H1 (cell line): Measurements from ENCODE around the gene ITGAE. TPM values are rescaled to one million over a fixed set of nuclear protein-coding genes. Genes with fewer than 3 reads are reported as not detected.

ENCODE experiments used
- CTCF ChIA-PET: fragments of 300-600 bp; sonication (Branson Sonifier 250); formaldehyde crosslinking; loops from one replicate; lab custom pipeline; 2021; ENCODE audit not compliant: partially characterized antibody; lab: Charles Lee
- POLR2A ChIA-PET: fragments of 300-600 bp; sonication (Branson Sonifier 250); formaldehyde crosslinking; loops from one replicate; lab custom pipeline; 2021; ENCODE audit warnings: inconsistent platforms; ENCODE audit not compliant: partially characterized antibody; lab: Charles Lee
- DNase-seq, 2 experiments: peaks; one replicate each; pipeline versions ENCODE4 v3.0.0 to v3.0.0-alpha.2; 2010 to 2022; ENCODE audit warnings: low spot score in 2 of 2, low read depth in 1 of 2, mixed read lengths in 1 of 2
- FAIRE-seq: peaks from 2 replicates; lab custom pipeline; 2011; peaks lifted over from hg19 to GRCh38; lab: Jason Lieb, UNC
- H2AFZ ChIP-seq: 2 replicates; pipeline ENCODE4 v1.8.1; 2012; ENCODE audit warnings: low read length, inconsistent platforms
- H2AK5ac ChIP-seq: 2 replicates; pipeline ENCODE4 v1.6.1; 2013; ENCODE audit warnings: low read depth, low read length
- H2BK120ac ChIP-seq: replicated peaks from 2 replicates; pipeline ENCODE3; 2013; ENCODE audit warnings: low read depth, low read length, inconsistent platforms
- H2BK12ac ChIP-seq: 2 replicates; pipeline ENCODE4 v1.6.1; 2013; ENCODE audit warnings: low read depth, low read length
- H2BK15ac ChIP-seq: 2 replicates; pipeline ENCODE4 v1.6.1; 2013; ENCODE audit warnings: low read length
- H2BK20ac ChIP-seq: 2 replicates; pipeline ENCODE4 v1.6.1; 2013; ENCODE audit warnings: low read length
- H2BK5ac ChIP-seq: 2 replicates; pipeline ENCODE4 v1.6.1; 2013; ENCODE audit warnings: low read depth, low read length
- H3K14ac ChIP-seq: 2 replicates; pipeline ENCODE4 v1.6.1; 2013; ENCODE audit warnings: inconsistent platforms; ENCODE audit not compliant: insufficient read length
- H3K18ac ChIP-seq: 2 replicates; pipeline ENCODE4 v1.6.1; 2013; ENCODE audit warnings: low read length; ENCODE audit errors: extremely low read depth
- H3K23ac ChIP-seq: 2 replicates; pipeline ENCODE4 v1.6.1; 2013; ENCODE audit warnings: inconsistent platforms; ENCODE audit not compliant: insufficient read length
- H3K23me2 ChIP-seq: 2 replicates; pipeline ENCODE4 v1.6.1; 2013; ENCODE audit warnings: low read depth, low read length
- H3K27ac ChIP-seq: 2 replicates; pipeline ENCODE4 v1.6.1; 2011; ENCODE audit warnings: low read depth, low read length, inconsistent platforms
- H3K27me3 ChIP-seq, 4 experiments: replicated peaks in 1 of 4; 1 replicate in 1 of 4; 2 replicates in 3 of 4; pipeline versions ENCODE4 v1.6.1 to v1.8.1; 2011 to 2013; ENCODE audit warnings: low read length in 3 of 4, mild to moderate bottlenecking in 3 of 4, inconsistent platforms in 2 of 4, mixed read lengths in 2 of 4, moderate library complexity in 1 of 4; ENCODE audit not compliant: control insufficient read depth in 3 of 4, insufficient read depth in 3 of 4; ENCODE audit errors: extremely low read depth in 1 of 4
- H3K36me3 ChIP-seq, 4 experiments: 2 replicates each; pipeline versions ENCODE4 v1.6.1 to v1.8.1; 2011 to 2013; ENCODE audit warnings: mild to moderate bottlenecking in 4 of 4, low read length in 3 of 4, moderate library complexity in 2 of 4, control low read depth in 1 of 4, inconsistent platforms in 1 of 4; ENCODE audit not compliant: insufficient read depth in 4 of 4, control insufficient read depth in 2 of 4
- H3K4ac ChIP-seq: replicated peaks from 2 replicates; pipeline ENCODE3; 2013; ENCODE audit warnings: low read length, low read depth, mixed read lengths, inconsistent platforms; ENCODE audit not compliant: insufficient read length
- H3K4me1 ChIP-seq, 4 experiments: replicated peaks in 1 of 4; 1 replicate in 1 of 4; 2 replicates in 3 of 4; pipeline versions ENCODE4 v1.6.1 to v1.8.1; 2011 to 2013; ENCODE audit warnings: low read length in 3 of 4, inconsistent platforms in 2 of 4, mixed read lengths in 1 of 4; ENCODE audit not compliant: insufficient read depth in 4 of 4, control insufficient read depth in 3 of 4
- H3K4me2 ChIP-seq, 2 experiments: 2 replicates each; pipeline versions ENCODE4 v1.6.1 to v1.8.1; 2011 to 2013; ENCODE audit warnings: low read depth in 2 of 2, low read length in 2 of 2, control low read depth in 1 of 2, inconsistent platforms in 1 of 2, mild to moderate bottlenecking in 1 of 2; ENCODE audit not compliant: insufficient read depth in 1 of 2
- H3K4me3 ChIP-seq, 4 experiments: fragments of 200-600, 300-600 bp in 1 of 4; sonication (generic), shearing (Covaris generic), sonication (Bioruptor Twin) in 1 of 4; 2 replicates each; pipeline versions ENCODE4 v1.5.1 to v1.8.1; 2011 to 2016; ENCODE audit warnings: low read length in 4 of 4, low read depth in 3 of 4, control low read depth in 2 of 4, inconsistent platforms in 2 of 4, mild to moderate bottlenecking in 2 of 4, mixed read lengths in 1 of 4, moderate library complexity in 1 of 4; ENCODE audit not compliant: insufficient read depth in 2 of 4; ENCODE audit errors: extremely low read depth in 1 of 4
- H3K56ac ChIP-seq: replicated peaks from 2 replicates; pipeline ENCODE3; 2013; ENCODE audit warnings: low read depth, mild to moderate bottlenecking, mixed read lengths, low read length, inconsistent platforms; ENCODE audit not compliant: insufficient read length
- H3K79me1 ChIP-seq: 2 replicates; pipeline ENCODE4 v1.6.1; 2013; ENCODE audit warnings: low read depth, low read length, control low read depth
- H3K79me2 ChIP-seq, 2 experiments: 2 replicates each; pipeline versions ENCODE4 v1.6.1 to v1.8.1; 2012 to 2013; ENCODE audit warnings: low read length in 2 of 2, mild to moderate bottlenecking in 2 of 2, inconsistent platforms in 1 of 2; ENCODE audit not compliant: insufficient read depth in 2 of 2, control insufficient read depth in 1 of 2
- H3K9ac ChIP-seq, 4 experiments: replicated peaks in 1 of 4; 1 replicate in 1 of 4; 2 replicates in 3 of 4; pipeline versions ENCODE4 v1.6.1 to v1.8.1; 2011 to 2013; ENCODE audit warnings: low read depth in 3 of 4, low read length in 3 of 4, control low read depth in 2 of 4, mild to moderate bottlenecking in 2 of 4, moderate library complexity in 2 of 4, inconsistent platforms in 1 of 4; ENCODE audit errors: extremely low read depth in 1 of 4
- H3K9me3 ChIP-seq, 2 experiments: 2 replicates each; pipeline versions ENCODE4 v1.6.1 to v1.8.1; 2012 to 2013; ENCODE audit warnings: mild to moderate bottlenecking in 2 of 2, moderate library complexity in 2 of 2, control low read depth in 1 of 2, inconsistent platforms in 1 of 2, low read depth in 1 of 2, low read length in 1 of 2, mixed read lengths in 1 of 2; ENCODE audit not compliant: insufficient read depth in 2 of 2
- H4K20me1 ChIP-seq, 2 experiments: replicated peaks in 1 of 2; 2 replicates each; pipeline versions ENCODE3 to v1.8.1; 2011 to 2013; ENCODE audit warnings: inconsistent platforms in 2 of 2, low read length in 2 of 2, mild to moderate bottlenecking in 1 of 2; ENCODE audit not compliant: insufficient read depth in 2 of 2, control insufficient read depth in 1 of 2
- H4K5ac ChIP-seq: 2 replicates; pipeline ENCODE4 v1.6.1; 2013; ENCODE audit warnings: low read length, low read depth, mixed read lengths, inconsistent platforms; ENCODE audit not compliant: insufficient read length
- H4K8ac ChIP-seq: 2 replicates; pipeline ENCODE4 v1.8.0; 2013; ENCODE audit warnings: mild to moderate bottlenecking, moderate library complexity, low read length, inconsistent platforms; ENCODE audit not compliant: insufficient read depth; ENCODE audit errors: extremely low read depth
- H4K91ac ChIP-seq: replicated peaks from 2 replicates; pipeline ENCODE3; 2013; ENCODE audit warnings: low read length, mixed read lengths, inconsistent platforms; ENCODE audit not compliant: insufficient read length
- ASH2L ChIP-seq: fragments of 200-600, 300-600 bp; sonication (generic); IDR thresholded peaks from one replicate; pipeline ENCODE4 v1.7.1; 2017; ENCODE audit warnings: low read length
- GTF2F1 ChIP-seq: IDR thresholded peaks from 2 replicates; pipeline ENCODE4 v1.6.1; 2012; ENCODE audit warnings: low read depth, low read length, improper control_type of control experiment, borderline replicate concordance
- HDAC6 ChIP-seq: IDR thresholded peaks from one replicate; pipeline ENCODE4 v1.7.1; 2012; ENCODE audit warnings: low read depth, mild to moderate bottlenecking, inconsistent platforms, low read length, moderate library complexity
- WGBS, 2 experiments: shearing (Covaris generic) in 1 of 2; methylation state at CpG; one replicate each; pipeline versions ENCODE4 v1.1.6 to v1.1.7; 2013 to 2015; ENCODE audit warnings: low lambda C conversion rate in 2 of 2, mixed read lengths in 2 of 2, inconsistent platforms in 1 of 2, low coverage in 1 of 2, missing lambda C conversion rate in 1 of 2; ENCODE audit not compliant: insufficient replicate concordance in 2 of 2, insufficient coverage in 1 of 2, insufficient read length in 1 of 2; ENCODE audit errors: extremely low coverage in 1 of 2, missing lambda C conversion rate in 1 of 2; 5-methylcytosine and 5-hydroxymethylcytosine counted together
- polyA plus RNA-seq, 7 experiments: library from polyadenylated mRNA; depleted of rRNA in 3 of 7; stranded (reverse) in 5 of 7; unstranded in 2 of 7; fragments of >200 nt in 5 of 7; fragments of 200-250 nt in 2 of 7; gene quantifications; 1 replicate in 5 of 7; 2 replicates in 1 of 7; 4 replicates in 1 of 7; pipeline versions ENCODE4 v1.2.1 to v1.2.3, GENCODE V29; 2011 to 2013; ENCODE audit warnings: missing spikeins in 2 of 7, mixed read lengths in 2 of 7
- total RNA-seq: library from RNA; stranded (reverse); fragmentation: NEBNext Ultra II Directional; extraction: Animal tissue kit (Norgen Biotek cat#: 25700); gene quantifications from 2 replicates; pipeline ENCODE4 v1.2.1, GENCODE V29; 2021

Gene ITGAE
- total and polyA plus RNA-seq, 2 of the 8 experiments (the other 6 are each of a cell fraction or from before 2014, with no cell fraction given) = 23.2 to 43.1 TPM

- Histone ChIP-seq H4K5ac (no peak overlapping the region), H3K36me3 (no peaks in the 10 kb centered on the region), H3K18ac (no peak overlapping the region), H4K8ac (no peak overlapping the region), H2BK120ac (no peak overlapping the region), H3K4me2 (no peak overlapping the region), H2BK15ac (no peak overlapping the region), H3K79me2 (no peaks in the 10 kb centered on the region), H2AK5ac (no peak overlapping the region), H3K9ac (no peak overlapping the region), H3K27me3 (no peaks in the 10 kb centered on the region), H3K4ac (no peak overlapping the region), H3K4me1 (peaks cover 0 to 14% (median 2%) of the 10 kb centered on the region in 4 experiments; a peak in 2 of 7 replicates), H2BK20ac (no peak overlapping the region), H2AFZ (no peak overlapping the region), H3K79me1 (no peaks in the 10 kb centered on the region), H3K27ac (no peak overlapping the region), H4K20me1 (no peaks in the 10 kb centered on the region), H3K9me3 (no peaks in the 10 kb centered on the region), H3K56ac (no peak overlapping the region), H3K23ac (no peak overlapping the region), H2BK5ac (no peak overlapping the region), H3K23me2 (no peaks in the 10 kb centered on the region), H3K4me3 (no peak overlapping the region), H3K14ac (no peak overlapping the region), H2BK12ac (no peak overlapping the region), H4K91ac (no peak overlapping the region)
- FAIRE-seq = no peak
- POLR2A ChIA-PET = interaction anchor here (1.3 kb wide), 1 partner anchor 35 kb away, joined by 4 read pairs; no protein-coding TSS in a partner anchor
- WGBS, 2 experiments = 96% methylated on average over 5 of the region's 5 CpGs; no CpG with 5 or more reads in 1 of the 2 experiments
- no peak for TF ChIP-seq HDAC6
- no peak for TF ChIP-seq ASH2L
- no peak for TF ChIP-seq GTF2F1
- no peak for DNase-seq
- CTCF ChIA-PET = interaction anchor here (0.6 to 11.5 kb wide), 3 partner anchors 9 to 36 kb away, joined by 3 to 132 read pairs (median 8); no protein-coding TSS in a partner anchor
Measured at GRCh38 chr17:3773511-3773910, 27.5 kb downstream of the ITGAE start.
